CD14-positive monocyte (primary cell): ENCODE measurements around the gene CHRNA4. TPM values are rescaled to one million over a fixed set of nuclear protein-coding genes. Genes with fewer than 3 reads are reported as not detected.

Experiments
- DNase-seq, 3 donors: peaks; one replicate each; pipeline ENCODE4 v3.0.0-alpha.2; 2011 to 2022
- H2AFZ ChIP-seq: 2 replicates; pipeline ENCODE4 v1.6.0; 2012; ENCODE audit warnings: mild to moderate bottlenecking, low read depth, low read length, inconsistent platforms; ENCODE audit not compliant: insufficient read depth, poor library complexity, severe bottlenecking
- H3K27ac ChIP-seq, 2 donors: 1 replicate in 1 of 2; 2 replicates in 1 of 2; pipeline ENCODE4 v1.5.1; 2012 to 2013; ENCODE audit warnings: low read length in 2 of 2, control low read depth in 1 of 2, inconsistent platforms in 1 of 2, low read depth in 1 of 2, mild to moderate bottlenecking in 1 of 2
- H3K27me3 ChIP-seq, 2 donors: one replicate each; pipeline versions ENCODE4 v1.6.0 to v1.6.1; 2011 to 2013; ENCODE audit warnings: low read length in 2 of 2; ENCODE audit not compliant: control insufficient read depth in 2 of 2, insufficient read depth in 2 of 2
- H3K36me3 ChIP-seq, 2 donors: replicated peaks in 1 of 2; 1 replicate in 1 of 2; 2 replicates in 1 of 2; pipeline versions ENCODE4 v1.5.1 to v1.6.1; 2012 to 2013; ENCODE audit warnings: low read length in 2 of 2, control low read depth in 1 of 2, inconsistent platforms in 1 of 2, mild to moderate bottlenecking in 1 of 2; ENCODE audit not compliant: insufficient read depth in 2 of 2, control insufficient read depth in 1 of 2
- H3K4me1 ChIP-seq, 2 donors: 1 replicate in 1 of 2; 2 replicates in 1 of 2; pipeline versions ENCODE4 v1.5.1 to v1.6.1; 2012 to 2013; ENCODE audit warnings: low read length in 2 of 2, control low read depth in 1 of 2, inconsistent platforms in 1 of 2, mild to moderate bottlenecking in 1 of 2, moderate library complexity in 1 of 2; ENCODE audit not compliant: insufficient read depth in 2 of 2, control insufficient read depth in 1 of 2
- H3K4me2 ChIP-seq: replicated peaks from 2 replicates; pipeline ENCODE3; 2012; ENCODE audit warnings: low read length, moderate library complexity, mild to moderate bottlenecking; ENCODE audit not compliant: poor library complexity, severe bottlenecking; ENCODE audit errors: extremely low read depth
- H3K4me3 ChIP-seq, 3 experiments: fragments of 200-600 bp in 1 of 3; sonication (generic) in 1 of 3; replicated peaks in 1 of 3; 1 replicate in 2 of 3; 2 replicates in 1 of 3; pipeline ENCODE4 v1.5.1; 2011 to 2013; ENCODE audit warnings: low read length in 3 of 3, mild to moderate bottlenecking in 3 of 3, control low read depth in 2 of 3, low read depth in 2 of 3, inconsistent platforms in 1 of 3, moderate library complexity in 1 of 3
- H3K79me2 ChIP-seq: 2 replicates; pipeline ENCODE4 v1.6.0; 2012; ENCODE audit warnings: mild to moderate bottlenecking, control low read depth, inconsistent platforms, low read length, moderate library complexity; ENCODE audit not compliant: insufficient read depth
- H3K9ac ChIP-seq: 2 replicates; pipeline ENCODE4 v1.6.0; 2017; ENCODE audit warnings: low read length, mild to moderate bottlenecking; ENCODE audit not compliant: insufficient read depth, poor library complexity, severe bottlenecking
- H3K9me3 ChIP-seq, 2 donors: replicated peaks in 1 of 2; 1 replicate in 1 of 2; 2 replicates in 1 of 2; pipeline versions ENCODE4 v1.5.1 to v1.6.1; 2012 to 2013; ENCODE audit warnings: low read length in 2 of 2, control low read depth in 1 of 2; ENCODE audit not compliant: control insufficient read depth in 1 of 2, insufficient read depth in 1 of 2
- H4K20me1 ChIP-seq: 2 replicates; pipeline ENCODE4 v1.6.0; 2012; ENCODE audit warnings: mild to moderate bottlenecking, low read length, control low read depth, moderate library complexity; ENCODE audit not compliant: insufficient read depth
- H3K27ac Mint-ChIP-seq, 7 donors: one replicate each; pipeline ENCODE4 v1.8.0; 2020; ENCODE audit warnings: mild to moderate bottlenecking in 7 of 7, mixed read lengths in 7 of 7, moderate library complexity in 6 of 7, inconsistent platforms in 2 of 7
- H3K27me3 Mint-ChIP-seq, 3 donors: one replicate each; pipeline ENCODE4 v1.8.0; 2021 to 2022; ENCODE audit warnings: low read depth in 3 of 3, mild to moderate bottlenecking in 3 of 3, mixed read lengths in 3 of 3, moderate library complexity in 3 of 3, inconsistent platforms in 1 of 3
- H3K36me3 Mint-ChIP-seq, 2 donors: one replicate each; pipeline ENCODE4 v1.8.0; 2020; ENCODE audit warnings: mixed read lengths in 2 of 2, inconsistent platforms in 1 of 2, mild to moderate bottlenecking in 1 of 2
- H3K4me1 Mint-ChIP-seq: one replicate; pipeline ENCODE4 v1.8.0; 2020; ENCODE audit warnings: mild to moderate bottlenecking, mixed read lengths
- H3K4me3 Mint-ChIP-seq, 2 donors: one replicate each; pipeline ENCODE4 v1.8.0; 2020; ENCODE audit warnings: mild to moderate bottlenecking in 2 of 2, mixed read lengths in 2 of 2, moderate library complexity in 1 of 2
- H3K9me3 Mint-ChIP-seq, 7 donors: one replicate each; pipeline ENCODE4 v1.8.0; 2020 to 2022; ENCODE audit warnings: mixed read lengths in 7 of 7, mild to moderate bottlenecking in 6 of 7, moderate library complexity in 6 of 7, inconsistent platforms in 2 of 7
- WGBS: methylation state at CpG from one replicate; pipeline ENCODE4 v1.1.5; 2013; ENCODE audit warnings: missing lambda C conversion rate; ENCODE audit not compliant: insufficient coverage; 5-methylcytosine and 5-hydroxymethylcytosine counted together
- intact Hi-C, 2 donors: fragments of 100-400 bp; cut with micrococcal nuclease; formaldehyde crosslinking; loops; one replicate each; pipeline versions ENCODE4 v1.15.0 to v1.15.1; 2023
- polyA plus RNA-seq, 3 donors: library from polyadenylated mRNA; depleted of rRNA in 1 of 3; unstranded in 2 of 3; stranded (reverse) in 1 of 3; fragments of 300-500 nt in 2 of 3; fragments of >200 nt in 1 of 3; fragmentation: Illumina TruSeq in 2 of 3; gene quantifications; 1 replicate in 2 of 3; 2 replicates in 1 of 3; pipeline ENCODE4 v1.2.3, GENCODE V29; 2012 to 2021
- TF ChIP-seq, protein P1 (sequence below): fragments of 200-600 bp; IDR thresholded peaks from one replicate; pipeline ENCODE4 v1.8.0; 2022; ENCODE audit warnings: antibody characterized with exemption, mild to moderate bottlenecking

CHRNA4 gene
- polyA plus RNA-seq, 3 donors: not detected

DNA sequence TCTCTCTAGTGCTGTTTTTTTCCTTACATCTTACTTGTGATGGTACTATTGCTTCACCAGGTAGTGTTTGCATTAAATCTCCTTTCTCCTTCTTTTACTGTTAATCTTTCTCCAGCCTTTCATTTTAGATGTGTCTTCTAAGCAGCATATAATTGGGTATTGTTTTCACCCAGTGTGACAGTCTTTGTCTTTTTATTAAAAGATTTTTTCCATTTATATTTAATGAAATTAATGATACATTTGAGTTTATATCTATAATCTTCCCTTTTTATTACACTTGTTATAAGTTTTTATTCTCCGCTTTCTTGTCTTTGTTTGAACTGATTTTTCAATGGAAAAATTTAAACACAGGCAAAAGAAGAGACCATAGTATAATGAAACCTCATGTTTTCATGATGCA lies 59.5 kb downstream of the CHRNA4 start:
- WGBS: no CpG with 5 or more reads among the region's 1 CpG
- intact Hi-C loops: no loop called here
- H3K36me3 ChIP-seq: no peaks in the 10 kb centered on the region
- no peak for DNase-seq
- H3K4me1 ChIP-seq: no peaks in the 10 kb centered on the region
- H3K27ac ChIP-seq: no peak overlapping the region
- no peaks in the 10 kb centered on the region for H3K9me3 ChIP-seq
- H3K27me3 Mint-ChIP-seq: peaks cover 4 to 13% (median 13%) of the 10 kb centered on the region in 3 donors
- H3K4me2 ChIP-seq: no peak overlapping the region
- H3K36me3 Mint-ChIP-seq: no peaks in the 10 kb centered on the region
- H3K9me3 Mint-ChIP-seq: peaks cover 3 to 17% (median 10%) of the 10 kb centered on the region in 7 donors
- no peak overlapping the region for H3K9ac ChIP-seq
- H3K4me3 ChIP-seq: no peak overlapping the region
- no peak overlapping the region for H3K27ac Mint-ChIP-seq
- H2AFZ ChIP-seq: no peak overlapping the region
- no peaks in the 10 kb centered on the region for H3K79me2 ChIP-seq
- H3K4me3 Mint-ChIP-seq: no peak overlapping the region
- no peaks in the 10 kb centered on the region for H3K4me1 Mint-ChIP-seq
- H4K20me1 ChIP-seq: no peaks in the 10 kb centered on the region
- TF ChIP-seq, protein P1, sequence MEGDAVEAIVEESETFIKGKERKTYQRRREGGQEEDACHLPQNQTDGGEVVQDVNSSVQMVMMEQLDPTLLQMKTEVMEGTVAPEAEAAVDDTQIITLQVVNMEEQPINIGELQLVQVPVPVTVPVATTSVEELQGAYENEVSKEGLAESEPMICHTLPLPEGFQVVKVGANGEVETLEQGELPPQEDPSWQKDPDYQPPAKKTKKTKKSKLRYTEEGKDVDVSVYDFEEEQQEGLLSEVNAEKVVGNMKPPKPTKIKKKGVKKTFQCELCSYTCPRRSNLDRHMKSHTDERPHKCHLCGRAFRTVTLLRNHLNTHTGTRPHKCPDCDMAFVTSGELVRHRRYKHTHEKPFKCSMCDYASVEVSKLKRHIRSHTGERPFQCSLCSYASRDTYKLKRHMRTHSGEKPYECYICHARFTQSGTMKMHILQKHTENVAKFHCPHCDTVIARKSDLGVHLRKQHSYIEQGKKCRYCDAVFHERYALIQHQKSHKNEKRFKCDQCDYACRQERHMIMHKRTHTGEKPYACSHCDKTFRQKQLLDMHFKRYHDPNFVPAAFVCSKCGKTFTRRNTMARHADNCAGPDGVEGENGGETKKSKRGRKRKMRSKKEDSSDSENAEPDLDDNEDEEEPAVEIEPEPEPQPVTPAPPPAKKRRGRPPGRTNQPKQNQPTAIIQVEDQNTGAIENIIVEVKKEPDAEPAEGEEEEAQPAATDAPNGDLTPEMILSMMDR: no peak
- no peaks in the 10 kb centered on the region for H3K27me3 ChIP-seq

DNA sequence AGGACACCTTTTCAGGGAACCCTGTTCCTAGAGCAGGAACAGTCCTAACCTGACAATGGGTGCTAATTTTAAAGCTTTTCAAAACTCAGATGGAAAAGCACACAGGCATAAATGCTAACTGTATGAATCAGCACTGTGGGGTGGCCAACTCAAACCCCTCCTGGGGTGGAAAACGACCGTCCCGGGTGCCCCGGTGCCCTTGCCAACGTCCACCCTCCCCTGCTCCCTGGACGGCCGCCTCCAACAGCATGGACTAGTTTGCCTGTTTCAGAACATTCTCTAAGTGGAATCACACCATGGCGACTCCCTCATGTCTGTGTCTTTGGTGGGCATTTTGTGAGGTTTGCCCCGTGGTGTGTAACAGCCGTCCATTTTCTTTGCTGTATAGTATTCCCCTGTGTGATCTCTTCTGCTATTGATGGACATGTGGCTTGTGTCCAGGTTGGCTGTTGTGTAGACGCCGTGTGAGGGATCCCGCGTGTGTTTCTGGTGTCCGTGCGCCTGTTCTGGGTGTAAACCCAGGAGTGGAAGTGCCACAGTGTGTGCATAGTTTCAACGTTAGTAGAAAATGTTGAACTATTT lies 62.3 kb downstream of the CHRNA4 start:
- Histone ChIP-seq H3K4me3 (no peak overlapping the region), H3K27ac (no peak overlapping the region), H3K4me2 (no peak overlapping the region), H3K9me3 (no peaks in the 10 kb centered on the region), H3K36me3 (no peaks in the 10 kb centered on the region), H3K9ac (no peak overlapping the region), H2AFZ (no peak overlapping the region), H4K20me1 (no peaks in the 10 kb centered on the region), H3K27me3 (peaks cover 0 to 17% of the 10 kb centered on the region in 2 donors), H3K4me1 (no peaks in the 10 kb centered on the region), H3K79me2 (no peaks in the 10 kb centered on the region)
- peak overlapping the region in 1 of 7 donors; percentile 72 for H3K27ac Mint-ChIP-seq
- 96% methylated on average over 15 of the region's 17 CpGs for WGBS
- TF ChIP-seq, protein P1: no peak
- intact Hi-C loops: no loop called here
- H3K36me3 Mint-ChIP-seq: no peaks in the 10 kb centered on the region
- peaks cover 3 to 17% (median 10%) of the 10 kb centered on the region in 7 donors for H3K9me3 Mint-ChIP-seq
- DNase-seq: no peak
- no peaks in the 10 kb centered on the region for H3K4me1 Mint-ChIP-seq
- H3K4me3 Mint-ChIP-seq: no peak overlapping the region
- H3K27me3 Mint-ChIP-seq: peaks cover 23 to 39% (median 33%) of the 10 kb centered on the region in 3 donors
